GM21381 (cell line): Measurements from ENCODE around the gene TNFRSF13B.
"Not testable (repeated sequence)": the region's sequence is repeated elsewhere in the genome, so short reads cannot be mapped to it uniquely, and the experiment has no call there.

ENCODE experiments used
- ATAC-seq: cut with Tn5 transposase; IDR thresholded peaks from one replicate; pipeline ENCODE4 v1.9.1; 2021; ENCODE audit warnings: mild to moderate bottlenecking, moderate library complexity; ENCODE audit not compliant: unreplicated experiment

Gene TNFRSF13B

DNA sequence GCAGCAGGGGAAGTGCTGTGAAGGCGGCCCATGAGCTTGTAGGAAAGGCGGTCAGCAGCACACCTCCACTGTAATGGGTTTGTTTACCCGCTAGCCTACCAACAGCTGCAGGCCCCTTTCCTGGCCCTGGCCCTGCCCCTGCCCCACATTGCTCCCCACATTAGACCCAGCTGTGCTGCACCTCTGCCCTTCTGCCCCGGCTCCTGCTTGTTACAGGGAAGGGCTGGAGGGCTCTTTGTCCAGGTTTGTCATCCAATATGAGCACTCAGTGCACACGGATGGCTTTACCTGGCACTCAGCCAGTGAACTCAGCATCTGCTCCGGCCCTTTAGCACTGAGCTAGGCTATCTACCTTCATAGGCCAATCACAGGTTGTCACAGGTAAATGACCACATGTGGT lies 36.0 kb upstream of the TNFRSF13B start:
- ATAC-seq, result not testable (repeated sequence)

DNA sequence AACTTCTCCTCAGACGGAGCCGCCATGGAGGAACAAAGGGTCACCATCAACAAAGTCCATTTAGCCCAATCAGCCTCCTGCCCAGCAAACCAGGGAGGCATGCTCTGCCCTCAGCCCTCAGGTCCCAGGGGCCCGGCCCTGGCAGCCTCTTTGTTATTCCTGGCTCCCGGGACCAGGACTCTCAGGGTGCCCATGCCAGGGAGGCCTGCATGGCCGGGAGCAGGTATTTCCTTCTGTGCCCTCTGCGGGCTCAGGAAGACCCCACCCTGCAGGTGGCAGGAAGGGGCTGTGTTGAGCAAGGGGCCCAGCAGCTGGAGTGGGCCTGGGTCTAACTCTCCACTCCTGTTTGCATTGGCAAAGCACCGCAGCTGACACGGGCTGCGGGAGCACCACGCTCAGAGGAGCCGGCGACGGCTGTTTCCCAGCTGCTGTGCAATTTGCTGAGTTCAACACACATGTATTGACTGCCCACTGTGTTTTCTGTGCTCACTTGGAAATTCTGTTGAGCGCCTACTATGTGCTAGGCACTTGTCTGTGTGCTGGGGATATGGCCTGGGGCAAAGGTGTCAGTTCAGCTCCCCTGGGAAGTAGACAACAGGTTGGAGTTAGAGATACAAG lies 33.2 kb upstream of the TNFRSF13B start:
- not testable (repeated sequence) for ATAC-seq

DNA sequence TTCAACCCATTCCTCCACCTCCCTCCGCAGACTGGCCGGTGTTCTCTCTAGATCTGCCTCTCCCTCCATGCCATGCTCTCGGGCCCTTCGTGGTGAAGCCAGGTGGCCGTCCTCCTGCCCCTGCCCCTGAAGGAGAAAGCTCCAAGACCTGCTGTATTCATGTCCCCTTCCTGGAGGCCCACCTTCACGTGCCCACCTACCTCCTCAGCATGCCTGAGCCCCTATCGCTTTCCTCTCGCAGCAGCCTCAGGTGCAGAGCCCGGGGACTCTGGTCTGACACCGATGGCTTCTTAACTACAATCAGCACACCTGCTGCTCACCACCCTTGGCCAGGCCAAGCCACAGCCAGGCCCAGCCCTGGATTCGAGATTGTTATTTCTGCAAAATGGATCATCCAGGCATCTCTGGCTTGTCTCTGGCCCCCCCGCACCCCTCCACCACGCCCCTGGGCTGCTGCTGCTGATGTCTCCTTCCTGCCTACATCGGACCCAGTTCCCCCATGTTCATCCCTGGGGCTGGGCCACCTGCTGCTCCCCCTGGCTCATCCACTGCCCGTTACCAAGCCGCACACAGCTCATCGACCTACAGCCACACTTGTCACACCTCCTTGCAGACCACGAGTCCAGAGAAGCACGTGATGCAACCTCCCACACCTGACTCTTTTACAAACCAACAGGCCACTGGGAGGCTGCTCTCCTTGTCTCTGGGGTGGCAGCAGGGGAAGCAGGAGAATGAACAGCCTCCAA lies 32.5 kb upstream of the TNFRSF13B start:
- no peak for ATAC-seq

DNA sequence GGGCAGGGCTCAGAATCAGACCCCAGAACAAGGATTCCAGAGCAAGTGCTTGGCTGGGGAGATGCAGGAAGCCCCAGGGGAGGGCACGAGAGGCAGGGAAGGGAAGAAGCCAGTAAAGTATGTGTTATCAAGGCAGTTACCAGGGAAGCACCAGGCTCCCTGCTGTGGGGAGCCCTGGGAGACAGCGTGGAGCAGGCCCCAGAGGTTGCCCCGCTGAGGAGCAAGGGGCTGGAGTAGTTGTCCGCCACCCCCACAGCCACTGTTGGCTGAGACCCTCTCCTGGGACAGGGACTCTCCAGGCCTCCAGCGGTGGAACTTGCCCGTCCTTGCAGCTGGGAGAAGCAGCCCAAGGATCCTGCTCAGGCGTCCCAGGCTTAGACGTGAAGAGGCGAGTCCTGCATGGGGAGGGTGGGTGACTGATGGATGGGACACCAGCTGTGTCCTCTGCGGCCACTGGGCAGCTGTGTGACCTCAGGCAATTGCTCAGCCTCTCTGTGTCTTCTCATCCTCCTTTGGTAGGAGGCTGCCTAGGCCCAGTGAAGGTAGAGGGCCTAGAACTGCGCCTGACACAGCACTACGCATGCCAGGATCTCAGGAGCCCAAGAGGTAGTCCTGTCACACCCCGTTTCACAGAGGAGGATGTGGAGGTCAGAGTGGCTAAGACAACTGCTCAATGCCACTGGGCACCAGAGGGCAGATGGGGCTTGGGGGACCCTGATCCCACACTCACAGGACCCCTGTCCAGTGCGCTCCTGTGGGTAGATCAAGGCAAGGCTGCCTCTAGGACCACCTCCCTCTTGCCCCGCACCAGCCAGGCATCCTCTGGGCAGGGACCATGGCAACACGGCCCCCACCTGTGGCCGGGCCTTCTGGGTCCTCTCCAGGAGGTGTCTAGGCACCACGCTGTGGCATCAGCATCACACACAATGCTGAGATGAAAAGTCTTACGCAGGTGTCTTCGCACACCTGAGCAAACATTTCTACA lies 31.1 kb upstream of the TNFRSF13B start:
- not testable (repeated sequence) for ATAC-seq

DNA sequence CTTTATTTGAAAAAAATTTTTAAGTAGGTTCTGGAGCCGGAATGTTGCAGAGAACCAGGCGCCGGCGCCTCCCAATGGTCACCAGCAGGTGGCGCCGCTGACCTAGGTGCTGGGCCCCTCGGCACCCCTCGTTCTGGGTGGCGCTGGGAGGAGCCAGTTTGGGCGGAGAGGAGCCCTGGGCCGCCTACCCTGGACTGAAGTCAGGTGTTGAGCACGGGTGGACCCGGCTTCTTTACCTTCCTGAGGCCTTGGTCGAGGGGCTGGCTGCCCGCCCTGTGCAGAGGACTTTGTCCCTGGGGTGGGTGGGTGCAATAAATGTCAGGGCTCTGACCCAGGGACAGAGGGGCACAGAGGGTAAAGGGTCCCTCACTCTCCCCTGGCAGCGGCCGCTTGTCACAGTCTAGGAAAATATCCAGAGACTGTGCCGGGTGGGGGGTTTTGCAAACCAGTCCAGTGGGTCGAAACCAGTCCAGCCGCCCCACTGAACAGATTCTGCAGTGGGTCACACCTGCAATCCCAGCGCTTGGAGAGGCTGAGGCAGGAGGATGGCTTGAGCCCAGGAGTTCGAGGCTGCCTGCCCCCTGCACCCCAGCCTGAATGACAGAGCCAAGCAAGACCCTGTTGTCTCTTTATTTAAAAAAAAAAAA lies 30.1 kb upstream of the TNFRSF13B start:
- ATAC-seq, result no peak

DNA sequence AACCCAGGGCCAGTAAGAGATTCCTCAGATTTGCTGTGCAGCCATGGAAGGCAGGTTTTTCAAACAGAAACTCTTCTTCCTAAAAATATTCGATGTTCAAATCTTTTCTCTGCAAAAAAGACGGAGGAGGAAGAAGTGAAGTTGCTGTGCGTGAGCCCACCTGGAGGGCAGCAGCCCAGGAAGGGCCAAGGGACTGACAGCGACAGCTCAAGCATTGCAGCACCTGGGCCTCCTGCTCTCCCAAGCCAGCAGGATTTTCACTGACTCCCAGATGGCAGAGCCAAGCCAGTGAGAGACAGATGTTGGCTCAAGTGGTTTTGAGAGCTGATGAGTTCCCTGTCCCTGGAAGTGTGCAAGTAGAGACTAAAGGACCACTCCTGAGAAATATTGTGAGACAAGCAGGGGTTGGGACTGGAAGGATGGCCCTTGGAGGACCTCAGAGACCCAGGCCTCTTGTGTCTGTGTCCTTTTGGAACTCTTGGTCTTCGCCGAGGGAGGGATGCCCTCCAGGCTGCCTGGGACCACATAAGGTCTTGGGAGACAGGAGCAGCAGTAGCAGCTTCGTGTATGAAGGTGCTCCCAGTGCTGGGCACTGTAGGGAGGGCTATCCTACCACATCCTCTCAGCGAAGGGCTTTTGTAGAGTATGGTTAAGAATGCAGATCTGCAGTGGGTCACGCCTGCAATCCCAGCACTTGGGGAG lies 29.3 kb upstream of the TNFRSF13B start:
- no peak for ATAC-seq

DNA sequence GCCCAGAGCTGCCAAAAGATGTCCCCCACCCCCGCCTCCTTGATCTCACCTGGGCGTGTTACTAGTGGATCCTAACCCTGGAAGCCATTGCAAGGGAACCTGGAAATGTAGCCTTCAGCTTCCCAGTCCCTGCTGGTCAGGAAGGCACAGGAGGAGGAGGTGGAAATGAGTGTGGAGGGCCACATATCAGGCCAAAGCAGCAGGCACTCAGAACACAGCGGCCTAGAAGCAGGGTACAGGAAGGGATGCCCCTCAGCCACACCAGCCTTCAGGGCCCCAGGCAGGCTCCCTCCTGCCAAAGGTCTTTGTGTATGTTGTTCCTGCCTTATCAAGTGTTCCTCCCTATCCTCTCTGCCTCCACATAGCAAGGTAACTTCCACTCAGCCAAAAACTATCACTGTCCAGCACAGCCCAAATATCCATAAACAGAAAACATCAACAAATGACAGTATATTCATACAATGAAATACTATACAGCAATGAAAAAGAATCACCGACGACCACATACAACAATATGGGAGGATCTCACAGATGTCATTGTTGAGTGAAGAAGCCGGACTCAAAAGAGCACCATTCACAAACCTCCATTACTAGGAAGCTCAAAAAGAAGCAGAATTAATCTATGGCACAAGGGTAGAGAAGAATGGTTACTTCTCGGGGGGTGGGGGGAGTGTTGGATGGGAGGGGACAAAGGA lies 28.2 kb upstream of the TNFRSF13B start:
- no peak for ATAC-seq

DNA sequence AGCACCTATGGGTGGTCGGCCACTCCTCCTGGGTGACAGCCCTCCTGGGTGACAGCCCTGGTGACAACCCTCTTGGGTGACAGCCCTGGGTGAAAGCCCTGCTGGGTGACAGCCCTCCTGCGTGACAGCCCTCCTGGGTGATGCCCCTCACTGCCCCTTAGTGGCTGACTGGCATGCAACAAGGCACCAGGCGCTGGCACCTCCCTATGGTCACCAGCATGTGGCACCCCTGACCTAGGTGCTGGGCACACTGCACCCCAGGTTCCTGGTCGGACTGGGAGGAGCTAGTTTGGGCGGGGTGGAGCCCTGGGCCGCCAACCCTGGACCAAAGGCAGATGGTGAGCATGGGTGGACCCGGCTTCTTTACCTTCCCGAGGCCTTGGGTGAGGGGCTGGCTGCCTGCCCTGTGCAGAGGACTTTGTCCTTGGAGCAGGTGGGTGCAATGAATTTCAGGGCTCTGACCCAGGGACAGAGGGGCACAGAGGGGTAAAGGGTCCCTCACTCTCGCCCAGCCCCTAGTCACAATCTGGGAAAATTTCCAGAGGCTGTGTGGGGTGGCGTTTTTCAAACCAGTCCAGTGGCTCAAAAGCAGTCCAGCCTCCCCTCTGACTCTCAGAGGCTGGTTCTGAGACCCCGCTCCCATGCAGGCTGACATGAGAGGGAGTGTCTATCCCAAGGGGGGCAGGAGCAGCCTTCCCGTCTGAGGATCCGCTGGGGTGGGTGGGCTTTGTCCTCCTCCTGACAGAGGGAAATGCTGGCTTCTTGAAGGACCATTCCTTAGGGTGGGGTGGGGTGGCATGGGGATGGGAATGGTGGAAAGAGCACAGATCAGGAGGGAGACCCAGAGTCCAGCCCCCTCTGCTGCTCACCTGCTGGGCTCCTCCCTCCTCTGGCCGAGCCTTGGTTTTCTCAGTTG lies 25.9 kb upstream of the TNFRSF13B start:
- no peak for ATAC-seq

DNA sequence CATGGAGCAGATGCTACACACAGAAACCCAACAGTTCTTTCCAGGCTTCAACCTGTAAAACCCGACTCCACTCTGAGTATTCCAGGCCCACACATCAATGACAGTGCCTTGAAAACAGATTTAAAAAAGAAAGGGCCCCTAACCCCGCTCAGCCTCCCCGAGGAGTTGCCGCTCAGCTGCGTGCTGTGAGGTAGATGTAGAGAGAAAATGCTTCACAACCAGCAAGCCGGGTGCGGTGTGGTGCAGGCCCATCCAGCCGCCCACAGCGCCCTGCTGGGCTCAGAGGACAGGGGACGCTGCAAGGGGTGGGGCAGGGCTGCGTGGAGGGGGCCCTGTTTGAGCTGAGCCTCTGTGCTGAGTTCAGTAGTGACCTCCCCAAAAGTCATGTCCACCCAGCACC lies 24.8 kb upstream of the TNFRSF13B start:
- ATAC-seq, result not testable (repeated sequence)

DNA sequence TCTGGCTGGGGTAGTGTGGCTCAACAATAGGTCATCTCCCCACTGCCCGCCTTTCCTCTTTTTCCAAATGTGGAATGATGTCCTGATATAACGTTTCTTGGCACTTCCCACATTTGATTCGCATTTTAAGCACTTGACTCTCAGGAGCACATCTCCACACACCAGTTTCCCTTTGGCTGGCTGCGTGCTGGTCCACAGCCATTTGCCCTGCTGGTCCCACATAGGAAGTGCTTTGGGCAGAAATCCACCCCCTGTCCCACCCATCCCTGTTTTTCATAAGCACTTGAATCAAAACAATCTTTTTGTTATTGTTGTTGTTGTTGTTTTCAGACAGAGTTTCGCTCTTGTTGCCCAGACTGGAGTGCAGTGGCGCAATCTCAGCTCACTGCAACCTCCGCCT lies 24.0 kb upstream of the TNFRSF13B start:
- ATAC-seq, result no peak

DNA sequence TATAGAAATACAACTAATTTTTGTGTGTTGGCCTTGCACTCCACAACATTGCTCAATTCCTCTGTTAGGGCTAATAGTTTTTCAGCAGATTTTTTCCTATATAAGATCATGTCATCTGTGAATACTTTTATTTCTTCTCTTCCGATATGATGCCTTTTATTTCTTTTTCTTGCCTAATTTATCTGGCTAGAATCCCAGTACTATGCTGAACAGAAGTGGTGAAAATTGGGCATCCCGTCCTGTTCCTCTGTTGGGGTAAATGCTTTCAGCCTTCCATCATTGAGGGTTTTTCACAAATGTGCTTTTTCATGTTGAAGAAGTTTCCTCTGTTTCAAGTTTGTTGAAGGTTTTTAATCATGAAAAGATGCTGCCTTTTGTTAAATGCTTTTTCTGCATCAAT lies 22.7 kb upstream of the TNFRSF13B start:
- ATAC-seq, result no peak

DNA sequence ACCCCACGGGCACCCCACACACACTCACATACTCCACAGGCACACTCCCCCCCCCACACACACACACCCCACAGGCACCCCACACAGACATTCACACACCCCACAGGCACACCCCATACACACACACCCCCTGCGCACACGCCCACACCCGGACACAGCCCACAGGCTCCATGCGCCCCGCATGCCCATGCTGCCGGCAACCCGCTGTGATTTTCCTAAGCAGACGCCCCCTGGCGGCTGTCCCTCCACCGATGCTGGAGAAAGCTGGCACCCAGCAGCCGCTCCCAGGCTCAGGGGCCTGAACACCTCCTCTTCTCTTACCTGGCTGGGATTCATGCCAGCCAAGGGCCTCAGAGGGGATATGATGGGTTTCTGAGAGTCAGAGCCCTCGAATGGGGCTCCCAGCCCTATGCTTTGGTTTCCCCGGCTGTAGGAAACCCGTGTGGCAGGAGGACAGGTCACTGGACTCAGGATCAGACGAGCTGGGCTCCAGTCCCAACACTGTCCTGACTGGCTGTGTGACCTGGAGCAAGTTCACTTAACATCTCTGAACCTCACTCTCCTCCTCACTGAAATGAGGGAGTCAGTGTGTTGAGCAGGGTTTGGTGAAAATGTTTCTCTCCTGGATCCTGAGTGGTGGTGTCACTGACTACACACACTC lies 19.6 kb upstream of the TNFRSF13B start:
- ATAC-seq, result no peak

DNA sequence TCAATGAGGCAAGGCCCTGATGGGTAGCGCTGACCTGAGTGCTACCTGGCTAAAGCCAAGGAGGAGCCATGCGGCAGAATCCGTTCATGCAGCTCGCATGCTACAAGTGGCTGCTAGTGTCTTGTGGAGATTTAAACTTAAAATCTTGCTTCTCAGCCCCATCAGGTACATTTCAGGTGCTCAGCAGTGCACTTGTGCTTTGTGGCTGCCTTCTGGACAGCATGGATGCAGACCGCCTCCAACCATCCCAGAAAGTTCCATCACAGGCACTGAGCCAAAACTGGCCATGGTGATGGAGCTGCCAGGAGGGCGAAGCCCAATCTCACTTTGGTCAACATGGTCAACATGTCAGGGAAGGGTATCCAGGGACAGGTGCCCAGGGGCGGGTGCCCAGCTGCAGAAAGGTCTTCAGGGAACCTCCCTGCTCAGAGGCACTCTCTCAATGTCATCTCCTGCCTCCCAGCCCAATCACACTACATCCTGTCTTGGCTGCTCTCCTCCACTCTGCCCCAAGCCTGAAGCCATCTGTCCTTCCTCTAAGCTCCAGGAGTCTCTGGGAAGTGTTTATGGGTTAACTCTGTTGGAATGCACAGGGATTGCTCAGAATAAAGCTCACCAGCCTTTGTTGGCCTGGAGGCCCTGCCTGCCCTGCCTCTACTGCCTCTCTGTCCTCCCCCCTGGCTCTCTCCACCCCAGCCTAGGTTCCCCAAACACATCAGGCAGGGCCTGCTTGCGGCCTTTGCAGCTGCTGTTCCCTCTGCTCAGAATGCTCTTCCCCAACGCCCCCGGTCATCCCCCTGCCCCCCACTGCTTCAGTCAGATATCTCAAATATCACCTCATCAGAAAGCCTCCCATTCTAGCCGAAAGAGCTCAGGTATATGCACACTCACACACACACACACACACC lies 18.3 kb upstream of the TNFRSF13B start:
- ATAC-seq, result no peak

DNA sequence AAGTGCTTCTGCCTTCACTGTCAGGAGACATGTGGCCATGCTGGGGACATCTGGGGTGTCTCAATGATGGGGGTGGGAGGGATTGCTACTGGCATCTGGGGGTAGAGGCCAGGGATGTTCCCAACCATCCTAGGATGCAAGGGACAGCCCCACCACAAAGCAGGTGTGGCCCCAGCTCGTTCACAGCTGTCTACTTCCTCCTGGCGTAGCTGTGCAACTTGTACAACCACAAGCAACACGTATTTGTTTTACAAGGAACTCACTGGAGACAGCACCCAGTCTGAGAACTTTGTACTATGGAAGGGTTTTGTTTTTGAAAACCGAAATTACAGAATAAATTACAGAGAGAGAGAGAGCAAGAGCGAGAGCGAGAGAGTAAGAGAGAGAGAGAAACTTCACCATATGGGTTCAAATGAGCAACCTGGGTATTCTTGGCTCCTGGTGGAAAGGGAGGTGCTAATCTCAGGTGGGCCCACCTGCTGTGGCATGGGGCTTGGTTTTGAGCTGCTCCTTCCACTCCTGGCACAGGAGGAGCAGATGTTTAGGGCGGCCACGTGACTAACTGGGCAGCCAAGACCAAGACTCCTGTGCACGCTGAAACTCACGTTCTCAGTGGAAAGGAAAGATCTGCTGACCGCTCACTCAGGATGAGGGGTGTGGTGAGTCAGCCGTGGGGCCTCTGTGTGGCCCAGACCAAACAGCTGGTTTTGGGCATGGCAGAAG lies 17.5 kb upstream of the TNFRSF13B start:
- ATAC-seq, result peak; percentile 37

DNA sequence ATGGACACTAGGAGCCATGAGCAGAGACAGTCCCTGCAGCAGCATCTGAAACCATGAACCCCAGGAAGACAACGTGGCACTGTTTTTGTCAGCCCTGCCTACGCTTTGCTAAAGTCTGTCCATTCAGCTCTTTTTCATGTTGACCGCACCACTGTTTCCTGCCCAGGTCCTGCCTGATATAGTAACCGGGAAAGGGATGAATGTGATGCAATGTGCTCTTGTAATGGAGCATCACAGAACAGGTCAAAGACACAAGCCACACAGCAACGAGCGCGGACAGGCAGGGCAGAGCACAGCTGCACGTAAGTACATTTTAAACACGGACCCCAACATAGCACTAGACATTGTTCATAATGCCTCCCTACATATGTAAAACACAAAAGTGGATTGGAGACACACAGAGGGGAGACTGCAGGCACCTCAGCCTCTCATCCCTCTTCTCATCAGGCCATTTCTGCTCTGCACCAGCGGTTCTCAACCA lies 16.9 kb upstream of the TNFRSF13B start:
- peak; percentile 2 for ATAC-seq

DNA sequence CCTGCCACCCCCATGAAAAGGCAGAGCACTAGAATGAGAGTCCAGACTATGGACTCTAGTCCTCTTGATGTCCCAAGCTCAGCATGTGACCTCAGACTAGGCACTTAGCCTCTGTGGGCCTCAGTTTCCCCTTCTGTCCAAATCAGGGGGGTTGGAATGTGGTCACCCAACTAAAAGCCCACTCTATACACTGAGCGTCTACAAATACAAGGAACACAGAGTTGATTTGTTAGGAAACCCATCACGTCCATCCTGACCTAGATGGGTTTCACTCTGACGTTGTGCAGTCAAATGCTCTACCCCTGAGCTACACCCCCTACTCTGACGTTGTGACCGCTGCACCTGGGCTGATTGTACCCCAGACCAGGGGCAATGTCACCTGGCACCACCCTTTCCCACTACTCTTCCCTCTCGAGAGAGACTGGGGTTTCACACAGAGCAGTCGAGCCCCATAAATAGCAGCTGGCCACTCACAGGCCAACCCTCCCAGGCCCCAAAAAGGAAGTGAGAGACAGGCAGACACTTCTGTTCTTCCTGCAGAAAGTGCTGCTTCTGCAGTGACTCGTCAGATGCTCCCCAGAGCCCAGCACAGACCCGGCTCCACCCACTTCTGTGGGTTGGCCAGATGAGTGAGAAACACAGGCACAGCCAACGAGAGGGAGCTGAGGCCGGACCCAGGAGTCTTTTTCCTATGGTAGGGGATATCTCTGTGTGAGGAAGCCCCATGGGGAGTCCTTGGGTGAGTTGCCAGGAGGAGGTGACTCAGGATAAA lies 16.1 kb upstream of the TNFRSF13B start:
- ATAC-seq, result peak; percentile 57
